GM12865 (cell line): ENCODE data around the gene CELF4.

ENCODE experiments used
- DNase-seq: peaks from one replicate; pipeline ENCODE4 v3.0.0; 2010; ENCODE audit warnings: low read depth
- H3K4me3 ChIP-seq: 2 replicates; pipeline ENCODE4 v1.5.1; 2011; ENCODE audit warnings: mild to moderate bottlenecking, low read depth, low read length, control low read depth
- CTCF ChIP-seq: IDR thresholded peaks from 2 replicates; pipeline ENCODE4 v1.5.1; 2011; ENCODE audit warnings: low read length, control low read depth, low read depth, inconsistent platforms; ENCODE audit not compliant: insufficient read depth; ENCODE audit errors: missing control alignments

Gene CELF4

DNA sequence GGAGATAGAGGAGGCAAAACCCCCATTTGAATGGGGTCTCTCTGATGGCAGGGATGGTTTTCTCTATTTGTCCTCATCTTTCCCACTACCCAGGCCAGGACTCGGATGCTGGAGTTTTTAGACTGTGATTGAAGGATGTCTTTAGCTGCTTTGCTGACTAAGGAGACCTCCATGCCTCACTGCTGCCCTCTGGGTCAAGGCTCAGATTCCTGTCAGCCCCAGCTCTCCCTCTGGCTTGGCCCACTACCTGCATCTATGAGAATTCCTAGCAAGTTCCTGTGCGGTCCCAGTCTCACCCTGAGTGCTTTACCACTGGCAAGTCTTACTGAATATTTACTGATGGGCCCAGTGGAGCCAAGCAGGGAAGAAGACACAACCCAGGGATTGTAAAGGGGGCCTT is 184.0 kb downstream of the CELF4 start:
- no peak for TF ChIP-seq CTCF
- no peak for DNase-seq
- no peak overlapping the region for H3K4me3 ChIP-seq

DNA sequence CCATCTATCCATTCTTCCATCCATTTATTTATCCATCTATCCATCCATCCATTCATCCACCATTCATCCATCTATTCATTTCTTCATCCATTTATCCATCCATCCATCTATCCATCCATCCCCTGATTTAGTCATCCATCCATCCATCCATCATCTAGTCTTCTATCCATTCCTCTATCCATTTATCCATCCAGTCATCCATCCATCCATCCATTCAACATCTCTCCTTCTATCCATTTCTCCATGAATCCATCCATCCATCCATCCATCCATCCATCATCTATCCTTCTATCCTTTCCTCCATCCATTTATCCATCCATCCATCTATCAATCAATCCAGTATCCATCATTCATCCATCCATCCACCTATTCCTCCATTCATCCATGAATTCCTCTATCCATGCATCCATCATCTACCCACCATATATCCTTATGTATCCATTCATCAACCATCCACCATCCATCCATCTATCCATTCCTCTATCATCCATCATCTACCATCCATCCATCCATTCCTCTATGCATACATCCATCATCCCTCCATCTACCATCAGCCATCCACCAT is 185.0 kb downstream of the CELF4 start:
- no peak for DNase-seq
- no peak for TF ChIP-seq CTCF
- H3K4me3 ChIP-seq = no peak overlapping the region

DNA sequence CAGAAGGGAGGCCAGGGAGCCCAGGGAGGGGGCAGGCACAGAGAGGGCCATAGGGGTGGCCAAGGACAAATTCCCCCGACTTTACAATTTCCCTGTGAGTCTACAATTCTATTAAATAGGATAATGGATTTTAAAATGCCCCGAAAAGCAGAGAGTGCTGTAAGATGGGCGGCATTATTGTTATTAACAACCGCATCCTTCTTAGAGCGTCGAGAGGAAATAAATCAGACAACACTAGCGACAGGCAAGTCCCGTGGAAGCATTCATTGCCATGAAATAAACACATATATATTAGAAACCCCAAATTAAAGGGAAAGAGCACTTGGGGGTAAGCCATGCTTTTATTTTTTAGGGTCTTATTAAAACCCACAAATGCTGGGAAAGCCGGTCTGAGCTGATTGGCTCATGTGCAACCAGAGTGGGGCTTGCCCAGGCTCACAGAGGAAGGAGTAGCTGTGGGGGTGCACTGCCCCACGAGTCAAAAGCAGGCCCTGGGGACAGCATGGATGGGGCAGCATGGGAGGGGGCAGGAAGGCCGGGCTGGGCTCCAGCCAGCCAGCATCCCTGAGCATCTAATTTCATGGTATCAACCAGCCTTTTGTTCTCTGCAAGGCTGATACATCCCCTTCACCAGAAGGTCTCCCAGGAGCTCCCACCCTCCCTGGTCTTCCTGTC is 187.1 kb downstream of the CELF4 start:
- no peak overlapping the region for H3K4me3 ChIP-seq
- TF ChIP-seq CTCF = no peak
- DNase-seq = no peak

- no peak overlapping the region for H3K4me3 ChIP-seq
- DNase-seq = no peak
- TF ChIP-seq CTCF = no peak
Measured at GRCh38 chr18:37375181-37375580, 190.4 kb downstream of the CELF4 start.

DNA sequence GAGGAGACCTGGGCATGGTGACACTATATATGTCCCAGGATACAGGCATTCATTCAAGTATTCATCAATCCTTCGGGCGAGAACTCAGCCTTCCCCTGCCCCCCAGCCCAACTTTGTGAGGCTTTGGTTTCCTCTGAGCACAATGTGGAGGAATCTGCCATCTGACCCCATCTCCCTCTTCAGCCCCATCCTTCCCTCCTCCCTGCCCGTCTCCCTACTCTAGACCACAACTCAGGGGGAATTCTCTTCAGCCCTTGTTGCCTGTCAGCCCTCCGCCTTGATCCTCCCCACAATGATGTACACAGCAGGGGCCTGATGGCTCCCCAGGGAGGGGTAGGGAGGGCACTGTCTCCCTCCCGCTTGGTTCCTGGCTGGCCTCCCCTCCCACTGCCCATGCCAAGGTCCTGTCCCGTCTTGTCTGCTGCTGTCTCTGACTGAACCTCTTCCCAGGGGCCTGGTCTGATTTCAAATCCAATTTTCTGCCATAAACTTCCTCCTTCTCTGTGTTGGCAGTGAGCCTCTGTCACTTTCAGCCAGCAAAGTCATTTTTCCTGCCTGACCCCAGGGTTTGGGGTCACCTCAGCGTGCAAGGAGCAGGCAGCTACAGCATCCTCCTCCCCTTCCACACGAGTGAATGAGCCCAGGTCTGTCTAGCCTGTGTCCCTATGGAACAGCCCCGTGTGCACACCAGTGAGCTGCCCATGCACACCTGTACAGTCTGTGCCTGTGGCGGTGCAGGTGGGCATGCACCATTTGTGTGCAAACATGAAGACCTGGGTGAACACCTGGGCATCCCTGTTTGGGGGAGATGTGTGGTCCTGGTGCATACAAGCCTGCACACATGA is 197.3 kb downstream of the CELF4 start:
- H3K4me3 ChIP-seq = no peak overlapping the region
- no peak for TF ChIP-seq CTCF
- no peak for DNase-seq

DNA sequence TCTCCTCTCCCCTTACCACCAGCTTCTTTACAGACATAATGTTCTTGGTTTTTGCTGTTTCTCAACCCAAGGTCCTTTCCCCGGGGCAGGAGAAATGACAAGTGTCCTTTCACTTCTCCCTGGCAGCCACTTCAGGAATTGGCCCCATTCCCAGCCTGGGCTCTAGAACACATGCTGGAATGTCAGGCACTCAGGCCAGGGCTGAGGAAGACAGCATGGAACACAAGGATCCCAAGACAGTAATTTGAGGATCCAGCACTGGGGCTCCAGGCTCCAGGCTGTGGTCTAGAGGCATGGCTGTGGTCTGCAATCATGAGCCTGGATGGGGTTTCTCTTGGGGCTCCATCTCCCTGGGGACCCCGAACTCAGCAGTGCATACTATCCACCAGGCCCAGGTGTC is 201.4 kb downstream of the CELF4 start:
- H3K4me3 ChIP-seq = no peak overlapping the region
- DNase-seq = no peak
- no peak for TF ChIP-seq CTCF
